Ramos (cell line): ENCODE results near the gene ERCC6.

Source experiments
- in situ Hi-C: fragments of 300-500 bp; cut with MboI; formaldehyde crosslinking; loops from one replicate; pipeline ENCODE4 v1.14.3; 2022; ENCODE audit warnings: low sequenced_read_pairs; ENCODE audit not compliant: unreplicated experiment

ERCC6 gene

DNA sequence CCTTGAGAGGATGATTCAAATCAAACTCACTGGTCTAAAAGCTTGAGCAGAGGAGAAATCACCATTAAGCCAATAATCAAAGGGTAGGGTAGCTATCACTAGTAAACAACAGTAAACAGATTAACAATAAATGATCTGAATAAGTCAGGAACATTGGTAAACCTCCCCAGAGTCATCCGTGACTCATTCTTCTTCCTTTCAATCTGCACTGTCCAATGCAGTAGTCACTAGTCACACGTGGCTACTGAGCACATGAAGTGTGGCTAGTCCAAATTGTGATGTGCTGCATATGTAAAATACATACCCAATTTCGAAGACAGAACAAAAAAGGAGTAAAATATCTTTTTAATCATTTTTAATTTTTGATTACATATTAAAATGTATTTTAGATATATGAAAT lies 64.0 kb downstream of the ERCC6 start:
- in situ Hi-C loops, result no loop called here

DNA sequence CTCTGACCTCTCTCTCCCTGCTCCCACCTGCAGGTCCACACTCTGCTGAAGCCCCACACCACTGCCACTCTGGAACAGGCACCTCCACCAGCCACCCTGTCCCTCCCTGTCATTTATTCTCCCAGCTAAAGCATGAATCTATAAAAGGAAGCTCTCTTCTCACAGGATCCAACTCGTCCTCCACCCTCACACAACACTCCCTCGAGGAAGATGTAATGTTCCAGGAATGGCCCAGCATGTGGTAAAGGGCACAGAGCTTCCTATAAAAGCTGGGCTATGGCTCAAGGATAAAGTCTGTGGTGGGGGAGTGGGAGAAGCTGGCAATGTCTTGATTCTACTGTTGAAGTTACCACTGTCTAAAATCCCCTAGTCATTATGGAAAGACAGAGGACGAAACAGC lies 67.4 kb downstream of the ERCC6 start:
- in situ Hi-C loops, result no loop called here

DNA sequence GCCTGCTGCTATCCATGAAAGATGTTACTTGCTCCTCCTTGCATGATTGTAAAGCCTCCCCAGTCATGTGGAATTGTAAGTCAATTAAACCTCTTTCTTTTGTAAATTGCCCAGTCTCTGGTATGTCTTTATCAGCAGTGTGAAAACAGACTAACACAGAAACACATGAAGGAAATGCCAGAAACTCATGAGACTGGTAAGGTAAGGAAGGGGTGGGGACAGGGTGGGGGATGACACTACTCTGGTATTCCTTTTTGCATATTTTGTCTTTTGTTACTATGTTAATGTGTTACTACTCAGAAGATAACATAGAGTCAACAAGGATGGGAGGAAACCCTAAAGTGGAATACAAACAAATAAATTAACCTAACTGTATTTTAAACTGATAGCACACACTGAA lies 73.2 kb downstream of the ERCC6 start:
- in situ Hi-C loops, result no loop called here
